ENCODE results near the gene C1QTNF12.

Gene C1QTNF12

GRCh38 chr1:1228596-1229321 is 17.8 kb downstream of the C1QTNF12 start:
- DNase-seq (ENCODE audit: low spot score), result no peak

GRCh38 chr1:1228187-1228586 is 18.3 kb downstream of the C1QTNF12 start:
- DNase-seq (ENCODE audit: low spot score), result no peak

- DNase-seq (ENCODE audit: low spot score), result no peak
Measured at GRCh38 chr1:1227386-1227785, 19.1 kb downstream of the C1QTNF12 start.

- DNase-seq (ENCODE audit: low spot score), result no peak
Measured at GRCh38 chr1:1226566-1227362, 19.8 kb downstream of the C1QTNF12 start.

GRCh38 chr1:1225913-1226312 is 20.6 kb downstream of the C1QTNF12 start:
- no peak for DNase-seq (ENCODE audit: low spot score)

GRCh38 chr1:1225238-1225845 is 21.2 kb downstream of the C1QTNF12 start:
- no peak for DNase-seq (ENCODE audit: low spot score)

GRCh38 chr1:1223891-1224290 is 22.6 kb downstream of the C1QTNF12 start:
- DNase-seq (ENCODE audit: low spot score), result no peak

GRCh38 chr1:1223321-1223720 is 23.2 kb downstream of the C1QTNF12 start:
- DNase-seq (ENCODE audit: low spot score), result no peak

- no peak for DNase-seq (ENCODE audit: low spot score)
Measured at GRCh38 chr1:1222575-1223225, 23.8 kb downstream of the C1QTNF12 start.

GRCh38 chr1:1221887-1222574 is 24.5 kb downstream of the C1QTNF12 start:
- no peak for DNase-seq (ENCODE audit: low spot score)

- no peak for DNase-seq (ENCODE audit: low spot score)
Measured at GRCh38 chr1:1220197-1220596, 26.3 kb downstream of the C1QTNF12 start.

GRCh38 chr1:1219341-1219740 is 27.2 kb downstream of the C1QTNF12 start:
- no peak for DNase-seq (ENCODE audit: low spot score)

GRCh38 chr1:1218524-1219200 is 27.9 kb downstream of the C1QTNF12 start:
- DNase-seq (ENCODE audit: low spot score), result no peak

- peak; percentile 89 for DNase-seq (ENCODE audit: low spot score)
Measured at GRCh38 chr1:1217621-1218523, 28.6 kb downstream of the C1QTNF12 start.

GRCh38 chr1:1216770-1217620 is 29.5 kb downstream of the C1QTNF12 start:
- DNase-seq (ENCODE audit: low spot score), result no peak

GRCh38 chr1:1215881-1216605 is 30.5 kb downstream of the C1QTNF12 start:
- DNase-seq (ENCODE audit: low spot score), result no peak

GRCh38 chr1:1215080-1215676 is 31.3 kb downstream of the C1QTNF12 start:
- no peak for DNase-seq (ENCODE audit: low spot score)
